HUES6 (cell line): ENCODE data around the gene UCKL1.

ENCODE experiments used
- H3K27ac ChIP-seq: 2 replicates; pipeline ENCODE4 v1.7.0; 2013; ENCODE audit warnings: low read depth, mild to moderate bottlenecking, low read length, inconsistent platforms
- H3K27me3 ChIP-seq: 2 replicates; pipeline ENCODE4 v1.6.1; 2013; ENCODE audit warnings: low read length; ENCODE audit not compliant: control insufficient read depth, insufficient read depth
- H3K36me3 ChIP-seq: 2 replicates; pipeline ENCODE4 v1.6.1; 2013; ENCODE audit warnings: low read length; ENCODE audit not compliant: control insufficient read depth, insufficient read depth
- H3K4me1 ChIP-seq: 2 replicates; pipeline ENCODE4 v1.6.1; 2013; ENCODE audit warnings: low read length; ENCODE audit not compliant: control insufficient read depth, insufficient read depth
- H3K4me3 ChIP-seq: 2 replicates; pipeline ENCODE4 v1.5.1; 2013; ENCODE audit warnings: low read depth, low read length
- H3K9ac ChIP-seq: one replicate; pipeline ENCODE4 v1.6.1; 2013; ENCODE audit warnings: mild to moderate bottlenecking, low read length
- H3K9me3 ChIP-seq: 2 replicates; pipeline ENCODE4 v1.6.1; 2013; ENCODE audit warnings: low read depth, low read length; ENCODE audit not compliant: control insufficient read depth, insufficient read depth

UCKL1 gene

DNA sequence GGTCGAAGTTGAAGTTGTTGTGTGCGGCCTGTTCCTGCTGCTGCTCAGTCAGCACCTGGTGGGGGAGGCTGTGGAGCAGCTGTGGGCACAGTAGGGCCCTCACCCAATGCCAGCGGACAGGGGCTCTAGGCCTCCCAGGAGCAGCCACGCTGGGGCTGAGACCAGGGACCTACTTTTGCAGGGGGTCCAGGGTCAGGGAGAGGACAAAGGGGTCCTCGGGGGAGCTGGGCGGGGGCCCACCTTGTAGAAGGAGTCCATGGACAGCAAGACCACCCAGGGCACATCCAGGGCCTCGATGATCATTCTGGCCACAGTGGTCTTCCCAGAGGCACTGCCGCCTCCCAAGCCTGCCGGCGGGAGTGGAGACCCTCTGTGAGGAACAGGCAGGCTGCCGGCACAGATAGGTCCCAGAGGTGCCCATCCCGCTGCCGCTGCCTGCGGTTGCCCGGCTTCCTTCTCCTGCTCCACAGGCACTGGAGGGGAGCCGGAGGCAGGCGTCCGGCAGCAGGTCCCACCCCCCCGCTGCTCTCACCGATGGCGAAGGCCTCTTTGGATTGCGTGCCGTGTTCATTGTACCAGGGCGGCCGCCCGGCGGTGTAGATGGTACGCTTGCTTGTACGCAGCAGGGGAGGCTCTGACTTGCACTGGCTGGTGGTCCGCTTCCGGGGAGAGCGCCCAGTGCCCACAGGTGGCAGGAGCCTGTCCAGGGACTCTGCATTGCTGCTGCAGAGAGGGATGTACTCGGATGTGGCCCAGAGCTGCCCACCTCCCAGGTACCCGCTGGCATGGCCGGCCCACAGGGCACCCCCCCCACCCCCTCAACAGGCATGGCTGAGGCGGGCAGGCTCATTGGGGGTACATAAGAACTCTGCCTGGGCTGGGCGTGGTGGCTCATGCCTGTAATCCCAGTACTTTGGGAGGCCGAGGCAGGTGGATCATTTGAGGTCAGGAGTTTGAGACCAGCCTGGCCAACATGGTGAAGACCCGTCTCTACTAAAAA lies 10.0 kb downstream of the UCKL1 start:
- H3K27ac ChIP-seq = no peak overlapping the region
- no peaks in the 10 kb centered on the region for H3K9me3 ChIP-seq
- H3K36me3 ChIP-seq = peaks cover 32% of the 10 kb centered on the region
- no peak overlapping the region for H3K9ac ChIP-seq
- no peak overlapping the region for H3K4me3 ChIP-seq
- H3K4me1 ChIP-seq = peaks cover 29% of the 10 kb centered on the region
- H3K27me3 ChIP-seq = no peaks in the 10 kb centered on the region

DNA sequence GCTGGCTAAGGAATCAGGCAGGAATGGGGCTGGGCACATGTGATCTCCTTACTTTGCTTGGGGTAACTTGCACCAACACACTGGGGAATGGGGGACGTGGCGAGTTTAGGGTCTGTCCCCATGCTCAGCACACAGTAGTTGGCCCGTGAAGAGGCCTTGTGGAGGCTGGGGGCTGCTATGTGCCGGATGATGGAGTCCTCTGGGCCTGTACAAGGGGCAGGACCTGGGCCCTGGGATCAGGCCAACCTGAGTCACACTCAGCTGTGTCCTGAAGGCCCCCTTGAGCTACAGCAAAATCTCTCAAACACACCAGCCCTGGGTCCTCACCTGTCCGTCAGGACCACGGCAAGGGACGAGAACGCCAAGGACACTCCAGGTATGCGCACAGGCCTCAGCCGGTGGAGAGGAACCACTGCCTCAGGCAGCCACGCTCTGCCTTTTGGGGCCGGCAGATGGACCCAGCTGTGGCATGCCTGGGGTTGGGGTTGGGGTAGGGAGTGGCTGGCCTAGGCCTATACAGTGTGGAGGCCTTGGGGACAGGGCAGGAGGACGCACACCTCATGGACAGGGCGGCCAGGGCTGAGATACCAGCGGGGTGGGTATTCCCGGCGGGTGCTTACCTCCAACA lies 11.1 kb downstream of the UCKL1 start:
- peaks cover 33% of the 10 kb centered on the region for H3K36me3 ChIP-seq
- no peak overlapping the region for H3K9ac ChIP-seq
- H3K27me3 ChIP-seq = no peaks in the 10 kb centered on the region
- H3K4me3 ChIP-seq = no peak overlapping the region
- peaks cover 32% of the 10 kb centered on the region for H3K4me1 ChIP-seq
- no peaks in the 10 kb centered on the region for H3K9me3 ChIP-seq
- H3K27ac ChIP-seq = no peak overlapping the region

DNA sequence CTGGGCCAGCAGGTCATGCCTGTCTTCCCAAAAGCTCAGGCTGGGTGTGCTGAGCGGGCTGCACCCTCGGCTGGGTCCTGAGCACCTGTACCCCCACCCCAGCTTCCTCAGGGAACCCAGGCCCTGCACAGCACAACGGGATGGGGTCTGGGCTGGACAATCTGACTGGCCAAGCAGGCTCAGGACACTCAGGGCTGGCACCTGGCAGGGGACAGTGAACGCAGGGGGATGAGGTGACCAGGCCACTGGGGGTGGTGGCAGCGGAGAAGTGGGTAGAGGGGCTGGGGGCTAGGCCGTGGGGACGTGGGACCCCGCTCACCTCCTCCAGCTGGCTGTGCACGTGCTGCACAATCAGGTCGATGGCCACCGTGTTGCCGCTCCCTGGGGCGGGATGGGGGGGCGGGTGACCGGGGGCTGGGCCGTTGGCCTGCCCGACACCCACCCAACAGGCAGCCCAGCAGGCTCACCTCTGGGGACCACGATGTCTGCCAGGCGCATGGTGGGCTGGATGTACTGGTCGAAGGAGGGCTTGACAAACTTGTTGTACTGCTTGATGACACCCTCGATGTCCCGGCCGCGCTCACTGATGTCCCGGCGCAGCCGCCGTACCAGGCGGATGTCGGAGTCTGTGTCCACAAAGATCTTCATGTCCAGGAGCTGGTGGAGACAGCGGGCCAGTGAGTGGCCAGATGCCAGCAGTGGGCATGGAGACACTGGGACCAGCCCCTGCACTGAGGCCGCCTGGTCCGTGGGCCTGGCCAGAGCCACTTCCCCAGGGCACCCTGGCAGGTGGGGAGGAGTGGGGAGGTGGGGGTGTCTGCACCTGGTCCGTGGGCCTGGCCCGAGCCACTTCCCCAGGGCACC lies 11.9 kb downstream of the UCKL1 start:
- H3K4me1 ChIP-seq = peaks cover 26% of the 10 kb centered on the region
- H3K36me3 ChIP-seq = peaks cover 35% of the 10 kb centered on the region
- no peak overlapping the region for H3K9ac ChIP-seq
- no peak overlapping the region for H3K27ac ChIP-seq
- H3K9me3 ChIP-seq = no peaks in the 10 kb centered on the region
- H3K27me3 ChIP-seq = no peaks in the 10 kb centered on the region
- H3K4me3 ChIP-seq = no peak overlapping the region

- Histone ChIP-seq H3K4me3 (no peak overlapping the region), H3K9me3 (no peaks in the 10 kb centered on the region), H3K4me1 (peaks cover 22% of the 10 kb centered on the region), H3K27me3 (no peaks in the 10 kb centered on the region), H3K36me3 (peaks cover 35% of the 10 kb centered on the region), H3K27ac (no peak overlapping the region), H3K9ac (no peak overlapping the region)
These were observed 12.5 kb downstream of the UCKL1 start for GRCh38 chr20:63943808-63944077.

GRCh38 chr20:63942969-63943807 lies 13.0 kb downstream of the UCKL1 start:
- Histone ChIP-seq H3K27me3 (no peaks in the 10 kb centered on the region), H3K9ac (peak overlapping the region; percentile 66), H3K9me3 (no peaks in the 10 kb centered on the region), H3K36me3 (peaks cover 35% of the 10 kb centered on the region), H3K4me3 (no peak overlapping the region), H3K4me1 (peaks cover 20% of the 10 kb centered on the region), H3K27ac (peak overlapping the region; percentile 64)

GRCh38 chr20:63942250-63942951 lies 13.8 kb downstream of the UCKL1 start:
- Histone ChIP-seq H3K9ac (peak overlapping the region; percentile 66), H3K9me3 (no peaks in the 10 kb centered on the region), H3K27me3 (no peaks in the 10 kb centered on the region), H3K36me3 (peaks cover 35% of the 10 kb centered on the region), H3K27ac (peak overlapping the region; percentile 64), H3K4me1 (peaks cover 20% of the 10 kb centered on the region), H3K4me3 (peak overlapping the region; percentile 40)

GRCh38 chr20:63941282-63942081 lies 14.7 kb downstream of the UCKL1 start:
- Histone ChIP-seq H3K9ac (peak overlapping the region; percentile 36), H3K9me3 (no peaks in the 10 kb centered on the region), H3K27ac (peak overlapping the region; percentile 43; the same call in 1 of the 2 replicates), H3K4me1 (peaks cover 20% of the 10 kb centered on the region), H3K36me3 (peaks cover 35% of the 10 kb centered on the region), H3K27me3 (no peaks in the 10 kb centered on the region), H3K4me3 (peak overlapping the region; percentile 58)

- Histone ChIP-seq H3K4me1 (peaks cover 20% of the 10 kb centered on the region), H3K9ac (peak overlapping the region; percentile 36), H3K36me3 (peaks cover 36% of the 10 kb centered on the region), H3K4me3 (peak overlapping the region; percentile 58), H3K27me3 (no peaks in the 10 kb centered on the region), H3K27ac (peak overlapping the region; percentile 43; the same call in 1 of the 2 replicates), H3K9me3 (no peaks in the 10 kb centered on the region)
These were observed 15.5 kb downstream of the UCKL1 start for GRCh38 chr20:63940472-63941266.

DNA sequence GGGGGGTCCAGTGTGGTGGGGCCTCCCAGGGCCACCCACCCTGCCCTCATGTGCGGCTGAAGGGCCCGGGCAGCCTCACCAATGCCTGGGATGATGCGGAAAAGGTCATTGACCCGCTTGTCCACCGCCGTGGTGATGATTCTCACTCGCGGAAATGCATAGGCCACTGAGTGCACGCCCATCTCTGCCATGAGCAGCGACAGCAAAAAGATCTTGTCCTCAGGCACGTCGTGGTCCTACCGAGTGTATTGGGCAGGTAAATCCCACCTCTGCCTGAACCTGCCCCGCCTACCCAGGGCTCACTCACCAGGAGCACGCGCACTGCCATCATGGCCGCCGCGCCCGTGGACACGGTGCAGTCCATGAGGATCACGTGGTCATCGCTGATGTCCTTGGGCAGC lies 16.1 kb downstream of the UCKL1 start:
- Histone ChIP-seq H3K27ac (no peak overlapping the region), H3K36me3 (peaks cover 35% of the 10 kb centered on the region), H3K9me3 (no peaks in the 10 kb centered on the region), H3K9ac (no peak overlapping the region), H3K4me3 (peak overlapping the region; percentile 58), H3K27me3 (no peaks in the 10 kb centered on the region), H3K4me1 (peaks cover 20% of the 10 kb centered on the region)
